Progenitor cell of endocrine pancreas (in vitro differentiated cells): ENCODE results near the gene MAP7D1. TPM values are rescaled to one million over a fixed set of nuclear protein-coding genes. Genes with fewer than 3 reads are reported as not detected.

Source experiments
- DNase-seq: peaks from one replicate; pipeline ENCODE4 v3.0.0; 2021; ENCODE audit warnings: low spot score; ENCODE audit not compliant: unreplicated experiment
- H3K27ac Mint-ChIP-seq: 2 replicates; pipeline ENCODE4 v1.8.0; 2021; ENCODE audit warnings: mild to moderate bottlenecking, moderate library complexity, mixed read lengths
- H3K27me3 Mint-ChIP-seq: 2 replicates; pipeline ENCODE4 v1.8.0; 2021; ENCODE audit warnings: mixed read lengths
- H3K36me3 Mint-ChIP-seq: 2 replicates; pipeline ENCODE4 v1.8.0; 2022; ENCODE audit warnings: mixed read lengths; ENCODE audit not compliant: insufficient read depth
- H3K4me1 Mint-ChIP-seq: 2 replicates; pipeline ENCODE4 v1.8.0; 2021; ENCODE audit warnings: low read depth, mixed read lengths
- H3K4me3 Mint-ChIP-seq: 2 replicates; pipeline ENCODE4 v1.8.0; 2021; ENCODE audit warnings: low read depth, mild to moderate bottlenecking, moderate library complexity, mixed read lengths
- H3K9me3 Mint-ChIP-seq: 2 replicates; pipeline ENCODE4 v1.8.0; 2021; ENCODE audit warnings: low read depth, mixed read lengths
- CTCF ChIP-seq: fragments of 200-600 bp; sonication (generic); IDR thresholded peaks from one replicate; pipeline ENCODE4 v1.5.0; 2021; ENCODE audit warnings: antibody characterized with exemption, mild to moderate bottlenecking; ENCODE audit not compliant: unreplicated experiment
- total RNA-seq: library from RNA; stranded (reverse); gene quantifications from 2 replicates; pipeline ENCODE4 v1.2.1, GENCODE V29; 2021

Gene MAP7D1
- total RNA-seq, 1 donor from 2014 or later, result 109 TPM

- Mint-ChIP-seq H3K4me1 (no peaks in the 10 kb centered on the region), H3K4me3 (no peak overlapping the region), H3K9me3 (no peaks in the 10 kb centered on the region), H3K27ac (no peak overlapping the region), H3K27me3 (peaks cover 31% of the 10 kb centered on the region), H3K36me3 (no peaks in the 10 kb centered on the region)
- no peak for DNase-seq
- TF ChIP-seq CTCF, result no peak
Measured at GRCh38 chr1:36118447-36119204, 37.3 kb upstream of the MAP7D1 start.

- peaks cover 38% of the 10 kb centered on the region for H3K27me3 Mint-ChIP-seq
- DNase-seq, result no peak
- H3K36me3 Mint-ChIP-seq, result no peaks in the 10 kb centered on the region
- H3K9me3 Mint-ChIP-seq, result no peaks in the 10 kb centered on the region
- no peak overlapping the region for H3K27ac Mint-ChIP-seq
- peaks cover 2% of the 10 kb centered on the region for H3K4me1 Mint-ChIP-seq
- no peak overlapping the region for H3K4me3 Mint-ChIP-seq
- TF ChIP-seq CTCF, result no peak
Measured at GRCh38 chr1:36119456-36119855, 36.5 kb upstream of the MAP7D1 start.

GRCh38 chr1:36122062-36123030, 33.6 kb upstream of the MAP7D1 start:
- Mint-ChIP-seq H3K36me3 (no peaks in the 10 kb centered on the region), H3K4me1 (peaks cover 7% of the 10 kb centered on the region), H3K4me3 (no peak overlapping the region), H3K27me3 (peaks cover 46% of the 10 kb centered on the region), H3K9me3 (no peaks in the 10 kb centered on the region), H3K27ac (peak overlapping the region; percentile 2)
- no peak for TF ChIP-seq CTCF
- no peak for DNase-seq

- Mint-ChIP-seq H3K27ac (peak overlapping the region; percentile 8), H3K27me3 (peaks cover 46% of the 10 kb centered on the region), H3K9me3 (no peaks in the 10 kb centered on the region), H3K4me1 (peaks cover 10% of the 10 kb centered on the region), H3K36me3 (no peaks in the 10 kb centered on the region), H3K4me3 (no peak overlapping the region)
- DNase-seq, result no peak
- TF ChIP-seq CTCF, result no peak
Measured at GRCh38 chr1:36123356-36123755, 32.6 kb upstream of the MAP7D1 start.

DNA sequence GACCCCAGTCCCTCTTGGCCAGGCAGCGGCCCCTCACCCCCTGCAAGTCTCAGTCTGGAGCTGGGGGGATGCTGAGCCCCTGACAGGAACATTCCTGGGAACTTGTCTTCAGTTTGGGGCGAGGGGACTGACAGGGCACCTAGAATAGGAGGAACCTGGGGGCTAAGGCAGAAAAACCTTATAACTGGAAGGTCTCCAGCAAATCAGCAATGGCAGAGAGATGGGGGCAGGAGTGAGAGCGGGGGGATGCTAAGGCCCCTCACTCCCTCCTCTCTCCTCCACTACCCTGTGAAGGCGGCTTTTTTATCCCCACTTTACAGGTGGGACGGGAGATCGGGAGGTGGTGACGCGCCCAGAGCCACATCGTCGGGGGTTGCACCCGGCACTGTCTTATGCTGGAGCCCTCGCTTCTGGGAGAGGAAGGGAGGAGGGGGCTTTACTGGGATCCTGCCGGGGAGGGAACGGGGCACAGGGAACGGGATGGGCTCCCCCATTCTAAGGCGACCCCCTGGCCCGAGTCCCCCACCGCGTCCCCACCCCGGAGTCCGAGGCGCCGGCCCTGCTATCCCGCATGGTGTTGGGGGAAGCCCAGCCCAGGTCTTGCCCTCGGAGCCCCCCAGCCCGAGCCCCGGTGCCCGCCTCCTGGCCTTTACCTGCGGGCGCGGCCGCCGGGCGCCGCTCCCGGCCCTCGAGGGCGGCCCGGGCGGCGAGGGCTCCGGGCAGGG, 31.4 kb upstream of the MAP7D1 start:
- Mint-ChIP-seq H3K27ac (no peak overlapping the region), H3K9me3 (no peaks in the 10 kb centered on the region), H3K4me3 (peak overlapping the region; percentile 63), H3K4me1 (peaks cover 10% of the 10 kb centered on the region), H3K27me3 (peaks cover 46% of the 10 kb centered on the region), H3K36me3 (no peaks in the 10 kb centered on the region)
- no peak for TF ChIP-seq CTCF
- DNase-seq, result no peak
